Heart left ventricle (tissue), 13 donors: ENCODE results near the gene TUBB2A.

Source experiments
- CTCF ChIP-seq, 12 donors: fragments of 200-600 bp; sonication (generic) in 4 of 12; IDR thresholded peaks; one replicate each; pipeline versions ENCODE4 v1.5.0 to v1.8.0; 2018 to 2022; ENCODE audit warnings: antibody characterized with exemption in 12 of 12, mild to moderate bottlenecking in 5 of 12
- POLR2A ChIP-seq, 2 donors: fragments of 450-650 bp; IDR thresholded peaks; one replicate each; pipeline ENCODE4 v1.6.1; 2017; ENCODE audit warnings: antibody characterized with exemption in 2 of 2, mild to moderate bottlenecking in 2 of 2, moderate library complexity in 2 of 2
- donor health status: ischemic (EF 13 %, LVEDD 7.1; RV severe dilation, severe dysfunction).
- donor health status: DM: no; HTN: yes; CAD: no.
- donor health status: DM: no; HTN: no; CAD: no.
- donor health status: ischemic (EF 25% LVEDD 6.9; RV normal size, moderate dysfunction).
- donor health status: ischemic (EF 25% LVEDD 5.7; RV mildly dilated, moderate dysfunction).
- donor health status: ischemic (EF 35%, LVEDD 5.7; RV mildly dilated, moderate dysfunction).
- donor health status: nonischemic (EF 11% LVEDD 7.7; RV severe dilation, severe dysfunction).
- donor health status: DM: yes; HTN: yes; CAD: no.
- donor health status: PGD.
- donor health status: ischemic (EF 29% LVEDD 5.4; RV normal size, mild dysfunction).
- donor health status: nonischemic (EF 23%, LVEDD 6.1; RV moderate dilation, normal function).

- TF ChIP-seq CTCF (IDR thresholded peaks at IDR 0.05) (no peak), POLR2A (IDR thresholded peaks at IDR 0.05) (no peak)
Measured at GRCh38 chr6:3204921-3205320, 47.6 kb upstream of the TUBB2A start.
